ENCODE measurements around the gene SLC25A27. TPM values are rescaled to one million over a fixed set of nuclear protein-coding genes. Genes with fewer than 3 reads are reported as not detected.

SLC25A27 gene
- polyA plus RNA-seq, 3 donors: 0.34 to 1.7 TPM; not detected in 1

GRCh38 chr6:46628976-46629375 lies 23.8 kb upstream of the SLC25A27 start:
- no peaks in the 10 kb centered on the region for H3K36me3 Mint-ChIP-seq
- Histone ChIP-seq H3K4me1 (ENCODE audit: control insufficient read depth in 1 of 2, insufficient read depth in 2 of 2, low read length in 2 of 2) (no peaks in the 10 kb centered on the region), H3K9ac (ENCODE audit: insufficient read depth, low read length, poor library complexity, severe bottlenecking) (no peak overlapping the region), H3K4me2 (replicated peaks; ENCODE audit: extremely low read depth, low read length, poor library complexity, severe bottlenecking) (no peak overlapping the region), H4K20me1 (ENCODE audit: insufficient read depth, low read length) (no peaks in the 10 kb centered on the region), H2AFZ (ENCODE audit: insufficient read depth, low read depth, low read length, poor library complexity, severe bottlenecking) (no peak overlapping the region), H3K9me3 (replicated peaks in 1 of 2; ENCODE audit: control insufficient read depth in 1 of 2, insufficient read depth in 1 of 2, low read length in 2 of 2) (no peaks in the 10 kb centered on the region), H3K4me3 (replicated peaks in 1 of 3; ENCODE audit: low read depth in 2 of 3, low read length in 3 of 3) (no peak overlapping the region), H3K27me3 (ENCODE audit: control insufficient read depth in 2 of 2, insufficient read depth in 2 of 2, low read length in 2 of 2) (no peaks in the 10 kb centered on the region), H3K27ac (ENCODE audit: low read depth in 1 of 2, low read length in 2 of 2) (no peak overlapping the region), H3K36me3 (replicated peaks in 1 of 2; ENCODE audit: control insufficient read depth in 1 of 2, insufficient read depth in 2 of 2, low read length in 2 of 2) (no peaks in the 10 kb centered on the region), H3K79me2 (ENCODE audit: insufficient read depth, low read length) (no peaks in the 10 kb centered on the region)
- no peak overlapping the region for H3K4me3 Mint-ChIP-seq
- H3K27ac Mint-ChIP-seq: no peak overlapping the region
- no peak for DNase-seq
- TF ChIP-seq CTCF (IDR thresholded peaks at IDR 0.05): no peak
- WGBS (ENCODE audit: insufficient coverage): no CpG with 5 or more reads among the region's 3 CpGs
- no peaks in the 10 kb centered on the region for H3K9me3 Mint-ChIP-seq
- peaks cover 0 to under 1% (median 0%) of the 10 kb centered on the region in 3 donors for H3K27me3 Mint-ChIP-seq (ENCODE audit: low read depth in 3 of 3)
- intact Hi-C loops (cut with micrococcal nuclease): no loop called here
- no peaks in the 10 kb centered on the region for H3K4me1 Mint-ChIP-seq

DNA sequence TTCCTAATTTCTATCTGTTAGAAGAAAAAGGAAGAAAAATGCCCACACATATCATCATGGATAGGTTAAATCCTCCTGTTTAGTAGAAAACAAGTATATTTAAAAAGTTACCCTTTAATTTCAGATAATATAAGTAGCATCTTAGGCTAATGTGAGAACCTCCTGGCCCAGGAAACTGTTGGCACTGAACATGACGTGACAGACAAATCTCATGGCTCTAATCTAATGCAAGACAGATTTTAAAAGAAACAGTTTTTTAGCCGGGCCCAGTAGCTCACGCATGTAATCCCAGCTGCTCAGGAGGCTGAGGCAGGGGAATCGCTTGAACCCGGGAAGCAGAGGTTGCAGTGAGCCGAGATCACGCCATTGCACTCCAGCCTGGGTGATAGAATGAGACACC lies 23.1 kb upstream of the SLC25A27 start:
- no peak overlapping the region for H3K4me2 ChIP-seq (replicated peaks; ENCODE audit: extremely low read depth, low read length, poor library complexity, severe bottlenecking)
- H3K27ac Mint-ChIP-seq: no peak overlapping the region
- H3K4me1 Mint-ChIP-seq: no peaks in the 10 kb centered on the region
- no peaks in the 10 kb centered on the region for H3K27me3 ChIP-seq (ENCODE audit: control insufficient read depth in 2 of 2, insufficient read depth in 2 of 2, low read length in 2 of 2)
- no peak overlapping the region for H3K9ac ChIP-seq (ENCODE audit: insufficient read depth, low read length, poor library complexity, severe bottlenecking)
- H3K9me3 Mint-ChIP-seq: no peaks in the 10 kb centered on the region
- intact Hi-C loops (cut with micrococcal nuclease): no loop called here
- H3K36me3 Mint-ChIP-seq: no peaks in the 10 kb centered on the region
- H3K4me1 ChIP-seq (ENCODE audit: control insufficient read depth in 1 of 2, insufficient read depth in 2 of 2, low read length in 2 of 2): no peaks in the 10 kb centered on the region
- no peak overlapping the region for H3K4me3 Mint-ChIP-seq
- DNase-seq: no peak
- H3K27me3 Mint-ChIP-seq (ENCODE audit: low read depth in 3 of 3): peaks cover 0 to 2% (median 0%) of the 10 kb centered on the region in 3 donors
- no peaks in the 10 kb centered on the region for H3K9me3 ChIP-seq (replicated peaks in 1 of 2; ENCODE audit: control insufficient read depth in 1 of 2, insufficient read depth in 1 of 2, low read length in 2 of 2)
- no peak for TF ChIP-seq CTCF (IDR thresholded peaks at IDR 0.05)
- H3K79me2 ChIP-seq (ENCODE audit: insufficient read depth, low read length): no peaks in the 10 kb centered on the region
- H2AFZ ChIP-seq (ENCODE audit: insufficient read depth, low read depth, low read length, poor library complexity, severe bottlenecking): no peak overlapping the region
- no peaks in the 10 kb centered on the region for H4K20me1 ChIP-seq (ENCODE audit: insufficient read depth, low read length)
- H3K27ac ChIP-seq (ENCODE audit: low read depth in 1 of 2, low read length in 2 of 2): no peak overlapping the region
- H3K36me3 ChIP-seq (replicated peaks in 1 of 2; ENCODE audit: control insufficient read depth in 1 of 2, insufficient read depth in 2 of 2, low read length in 2 of 2): no peaks in the 10 kb centered on the region
- no peak overlapping the region for H3K4me3 ChIP-seq (replicated peaks in 1 of 3; ENCODE audit: low read depth in 2 of 3, low read length in 3 of 3)
- 93% methylated on average over 5 of the region's 7 CpGs for WGBS (ENCODE audit: insufficient coverage)

All from CD14-positive monocyte (primary cell).